ENCODE measurements around the gene FAM53A. TPM values are rescaled to one million over a fixed set of nuclear protein-coding genes. Genes with fewer than 3 reads are reported as not detected.

FAM53A gene
- total RNA-seq, 1 donor from 2014 or later = 10.5 TPM

DNA sequence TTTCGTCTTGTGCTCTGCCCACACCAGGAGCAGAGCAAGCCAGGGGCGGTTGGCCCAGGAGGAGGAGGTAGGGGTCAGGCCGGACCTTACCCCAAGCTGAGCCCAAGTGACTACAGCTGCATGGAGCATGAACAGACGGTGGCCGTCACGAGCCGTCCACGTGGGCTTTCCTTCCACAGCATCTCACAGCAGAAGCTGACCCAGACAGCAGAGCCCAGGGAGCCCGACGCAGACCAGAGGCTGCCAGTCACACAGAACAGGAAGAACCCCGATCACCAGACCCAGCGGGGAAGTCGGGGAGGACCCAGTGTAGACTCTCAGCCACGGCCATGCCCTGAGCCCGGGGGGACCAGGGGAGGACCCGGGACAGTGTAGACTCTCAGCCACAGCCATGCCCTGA, 58.0 kb downstream of the FAM53A start:
- H3K36me3 Mint-ChIP-seq = no peaks in the 10 kb centered on the region
- H3K4me1 Mint-ChIP-seq = no peaks in the 10 kb centered on the region
- H3K27me3 Mint-ChIP-seq (ENCODE audit: low read depth) = no peaks in the 10 kb centered on the region
- H3K4me3 Mint-ChIP-seq = no peak overlapping the region
- H3K27ac Mint-ChIP-seq = no peak overlapping the region
- no peak for DNase-seq (ENCODE audit: low spot score in 2 of 2, unreplicated experiment in 2 of 2)
- no peaks in the 10 kb centered on the region for H3K9me3 Mint-ChIP-seq
- TF ChIP-seq, protein P1, sequence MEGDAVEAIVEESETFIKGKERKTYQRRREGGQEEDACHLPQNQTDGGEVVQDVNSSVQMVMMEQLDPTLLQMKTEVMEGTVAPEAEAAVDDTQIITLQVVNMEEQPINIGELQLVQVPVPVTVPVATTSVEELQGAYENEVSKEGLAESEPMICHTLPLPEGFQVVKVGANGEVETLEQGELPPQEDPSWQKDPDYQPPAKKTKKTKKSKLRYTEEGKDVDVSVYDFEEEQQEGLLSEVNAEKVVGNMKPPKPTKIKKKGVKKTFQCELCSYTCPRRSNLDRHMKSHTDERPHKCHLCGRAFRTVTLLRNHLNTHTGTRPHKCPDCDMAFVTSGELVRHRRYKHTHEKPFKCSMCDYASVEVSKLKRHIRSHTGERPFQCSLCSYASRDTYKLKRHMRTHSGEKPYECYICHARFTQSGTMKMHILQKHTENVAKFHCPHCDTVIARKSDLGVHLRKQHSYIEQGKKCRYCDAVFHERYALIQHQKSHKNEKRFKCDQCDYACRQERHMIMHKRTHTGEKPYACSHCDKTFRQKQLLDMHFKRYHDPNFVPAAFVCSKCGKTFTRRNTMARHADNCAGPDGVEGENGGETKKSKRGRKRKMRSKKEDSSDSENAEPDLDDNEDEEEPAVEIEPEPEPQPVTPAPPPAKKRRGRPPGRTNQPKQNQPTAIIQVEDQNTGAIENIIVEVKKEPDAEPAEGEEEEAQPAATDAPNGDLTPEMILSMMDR (IDR thresholded peaks at IDR 0.05; ENCODE audit: unreplicated experiment) = no peak

DNA sequence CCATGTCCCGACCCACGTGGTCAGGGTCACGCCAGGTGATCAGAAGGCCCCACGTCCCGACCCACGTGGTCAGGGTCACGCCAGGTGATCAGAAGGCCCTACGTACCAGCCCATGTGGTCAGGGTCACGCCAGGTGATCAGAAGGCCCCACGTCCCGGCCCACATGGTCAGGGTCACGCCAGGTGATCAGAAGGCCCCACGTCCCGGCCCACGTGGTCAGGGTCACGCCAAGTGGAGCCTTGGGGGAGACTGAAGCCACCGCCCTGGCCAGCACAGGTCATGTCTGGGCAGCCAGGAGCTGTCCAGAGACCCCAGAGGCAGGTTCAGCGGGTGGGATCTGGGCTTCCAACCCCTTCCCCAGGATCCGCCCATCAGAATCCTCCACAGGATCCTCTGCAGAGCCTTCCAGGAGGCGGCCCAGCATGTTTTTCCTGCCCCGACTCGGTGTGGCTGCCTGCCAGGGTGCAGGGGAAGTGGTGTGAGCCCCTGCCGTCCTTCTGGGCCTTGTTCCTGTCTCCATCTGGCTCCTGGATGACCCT, 58.4 kb downstream of the FAM53A start:
- no peaks in the 10 kb centered on the region for H3K36me3 Mint-ChIP-seq
- H3K27ac Mint-ChIP-seq = no peak overlapping the region
- no peak for DNase-seq (ENCODE audit: low spot score in 2 of 2, unreplicated experiment in 2 of 2)
- no peaks in the 10 kb centered on the region for H3K4me1 Mint-ChIP-seq
- H3K4me3 Mint-ChIP-seq = no peak overlapping the region
- TF ChIP-seq, protein P1 (IDR thresholded peaks at IDR 0.05; ENCODE audit: unreplicated experiment) = no peak
- H3K27me3 Mint-ChIP-seq (ENCODE audit: low read depth) = no peaks in the 10 kb centered on the region
- peaks cover 1% of the 10 kb centered on the region for H3K9me3 Mint-ChIP-seq

DNA sequence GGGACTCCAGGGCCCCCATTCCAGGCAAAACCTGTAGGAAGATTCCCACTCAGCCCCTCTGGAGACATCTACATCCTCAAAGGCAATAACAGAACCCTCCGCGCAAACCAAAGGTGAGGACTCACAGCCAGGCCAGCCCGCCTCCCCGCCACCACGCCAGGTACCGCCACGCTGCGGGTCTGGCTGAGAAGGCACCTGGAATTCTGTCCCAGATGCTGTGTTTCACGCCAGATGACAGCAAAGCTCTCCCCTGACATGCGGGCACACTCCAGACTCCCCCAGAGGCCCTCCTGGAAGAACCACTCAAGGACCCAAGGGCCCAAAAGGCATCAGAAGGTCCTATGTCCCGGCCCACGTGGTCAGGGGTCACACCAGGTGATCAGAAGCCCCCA, 59.6 kb downstream of the FAM53A start:
- Mint-ChIP-seq H3K27me3 (ENCODE audit: low read depth) (no peaks in the 10 kb centered on the region), H3K9me3 (peaks cover 5% of the 10 kb centered on the region)

DNA sequence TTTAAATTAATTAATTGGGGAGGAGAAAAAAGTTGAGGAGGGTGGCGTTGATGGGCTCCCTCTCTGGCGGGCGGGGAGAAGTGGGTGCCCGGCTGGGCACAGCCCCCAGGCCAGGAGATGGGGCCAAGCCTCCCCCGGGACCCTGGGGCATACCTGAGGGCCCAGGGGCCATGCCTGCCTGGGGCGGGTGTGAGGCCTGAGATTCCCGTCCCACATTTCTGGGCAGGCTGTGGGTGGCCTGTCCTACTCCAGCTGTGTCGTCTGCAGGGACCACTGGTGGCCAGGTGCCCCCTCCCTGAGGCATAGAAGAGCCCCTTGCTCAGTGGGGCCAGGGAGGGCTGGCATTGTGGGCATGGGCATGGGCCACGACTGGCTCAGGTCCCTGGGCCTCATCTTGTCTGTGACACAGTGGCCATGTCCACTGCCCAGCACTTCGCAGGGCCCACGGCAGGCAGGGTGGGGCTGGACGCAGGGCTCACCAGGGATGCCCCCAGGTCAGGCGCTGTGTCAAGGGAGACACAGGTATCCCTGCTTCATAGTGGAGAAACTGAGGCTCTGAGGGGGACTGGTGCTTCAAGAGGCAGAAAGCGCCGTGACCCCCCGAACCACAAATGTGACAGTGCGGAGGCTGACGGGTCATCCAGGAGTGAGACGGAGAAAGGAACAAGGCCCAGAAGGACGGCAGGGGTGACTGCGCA, 60.1 kb downstream of the FAM53A start:
- TF ChIP-seq, protein P1 (IDR thresholded peaks at IDR 0.05; ENCODE audit: unreplicated experiment) = no peak
- Mint-ChIP-seq H3K27me3 (ENCODE audit: low read depth) (no peaks in the 10 kb centered on the region), H3K4me1 (no peaks in the 10 kb centered on the region), H3K27ac (no peak overlapping the region), H3K36me3 (no peaks in the 10 kb centered on the region), H3K4me3 (no peak overlapping the region), H3K9me3 (peaks cover 5% of the 10 kb centered on the region)
- DNase-seq (ENCODE audit: low spot score in 2 of 2, unreplicated experiment in 2 of 2) = no peak

More for the DNA sequence above, 59.6 kb downstream of the FAM53A start:
- no peak for DNase-seq (ENCODE audit: low spot score in 2 of 2, unreplicated experiment in 2 of 2)
- no peaks in the 10 kb centered on the region for H3K36me3 Mint-ChIP-seq
- H3K4me1 Mint-ChIP-seq = no peaks in the 10 kb centered on the region
- TF ChIP-seq, protein P1 (IDR thresholded peaks at IDR 0.05; ENCODE audit: unreplicated experiment) = no peak
- no peak overlapping the region for H3K4me3 Mint-ChIP-seq
- H3K27ac Mint-ChIP-seq = no peak overlapping the region

DNA sequence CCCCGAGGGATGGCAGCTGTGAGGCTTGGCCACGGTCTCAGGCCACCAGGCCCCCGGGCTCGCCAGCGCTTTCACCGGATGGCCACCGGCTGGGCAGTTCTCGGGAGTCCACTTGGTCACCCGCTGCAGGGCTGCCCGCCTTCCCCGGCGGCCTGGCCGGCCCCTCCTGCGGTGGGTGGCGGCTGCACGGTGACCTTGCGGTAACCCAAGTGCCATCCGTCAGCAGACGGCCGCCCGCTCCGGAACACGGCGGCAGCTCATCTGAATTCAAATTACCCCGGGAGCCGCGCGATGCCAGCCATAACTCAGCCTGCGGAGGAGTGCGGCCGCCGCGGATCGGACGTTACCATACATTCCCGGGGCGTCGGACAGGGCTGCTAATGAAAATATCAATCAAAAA, 60.7 kb downstream of the FAM53A start:
- TF ChIP-seq, protein P1 (IDR thresholded peaks at IDR 0.05; ENCODE audit: unreplicated experiment) = no peak
- no peaks in the 10 kb centered on the region for H3K4me1 Mint-ChIP-seq
- peaks cover 5% of the 10 kb centered on the region for H3K9me3 Mint-ChIP-seq
- no peak overlapping the region for H3K4me3 Mint-ChIP-seq
- DNase-seq (ENCODE audit: low spot score in 2 of 2, unreplicated experiment in 2 of 2) = no peak
- H3K36me3 Mint-ChIP-seq = no peaks in the 10 kb centered on the region
- H3K27ac Mint-ChIP-seq = no peak overlapping the region
- no peaks in the 10 kb centered on the region for H3K27me3 Mint-ChIP-seq (ENCODE audit: low read depth)

All from mesothelial cell of epicardium (in vitro differentiated cells).